H1 (cell line): Measurements from ENCODE around the gene IL1R1. TPM values are rescaled to one million over a fixed set of nuclear protein-coding genes. Genes with fewer than 3 reads are reported as not detected.

ENCODE experiments used
- CTCF ChIA-PET: fragments of 300-600 bp; sonication (Branson Sonifier 250); formaldehyde crosslinking; loops from one replicate; lab custom pipeline; 2021; ENCODE audit not compliant: partially characterized antibody; lab: Charles Lee
- POLR2A ChIA-PET: fragments of 300-600 bp; sonication (Branson Sonifier 250); formaldehyde crosslinking; loops from one replicate; lab custom pipeline; 2021; ENCODE audit warnings: inconsistent platforms; ENCODE audit not compliant: partially characterized antibody; lab: Charles Lee
- DNase-seq, 2 experiments: peaks; one replicate each; pipeline versions ENCODE4 v3.0.0 to v3.0.0-alpha.2; 2010 to 2022; ENCODE audit warnings: low spot score in 2 of 2, low read depth in 1 of 2, mixed read lengths in 1 of 2
- FAIRE-seq: peaks from 2 replicates; lab custom pipeline; 2011; peaks lifted over from hg19 to GRCh38; lab: Jason Lieb, UNC
- H2AFZ ChIP-seq: 2 replicates; pipeline ENCODE4 v1.8.1; 2012; ENCODE audit warnings: low read length, inconsistent platforms
- H2AK5ac ChIP-seq: 2 replicates; pipeline ENCODE4 v1.6.1; 2013; ENCODE audit warnings: low read depth, low read length
- H2BK120ac ChIP-seq: replicated peaks from 2 replicates; pipeline ENCODE3; 2013; ENCODE audit warnings: low read depth, low read length, inconsistent platforms
- H2BK12ac ChIP-seq: 2 replicates; pipeline ENCODE4 v1.6.1; 2013; ENCODE audit warnings: low read depth, low read length
- H2BK15ac ChIP-seq: 2 replicates; pipeline ENCODE4 v1.6.1; 2013; ENCODE audit warnings: low read length
- H2BK20ac ChIP-seq: 2 replicates; pipeline ENCODE4 v1.6.1; 2013; ENCODE audit warnings: low read length
- H2BK5ac ChIP-seq: 2 replicates; pipeline ENCODE4 v1.6.1; 2013; ENCODE audit warnings: low read depth, low read length
- H3K14ac ChIP-seq: 2 replicates; pipeline ENCODE4 v1.6.1; 2013; ENCODE audit warnings: inconsistent platforms; ENCODE audit not compliant: insufficient read length
- H3K18ac ChIP-seq: 2 replicates; pipeline ENCODE4 v1.6.1; 2013; ENCODE audit warnings: low read length; ENCODE audit errors: extremely low read depth
- H3K23ac ChIP-seq: 2 replicates; pipeline ENCODE4 v1.6.1; 2013; ENCODE audit warnings: inconsistent platforms; ENCODE audit not compliant: insufficient read length
- H3K23me2 ChIP-seq: 2 replicates; pipeline ENCODE4 v1.6.1; 2013; ENCODE audit warnings: low read depth, low read length
- H3K27ac ChIP-seq: 2 replicates; pipeline ENCODE4 v1.6.1; 2011; ENCODE audit warnings: low read depth, low read length, inconsistent platforms
- H3K27me3 ChIP-seq, 4 experiments: replicated peaks in 1 of 4; 1 replicate in 1 of 4; 2 replicates in 3 of 4; pipeline versions ENCODE4 v1.6.1 to v1.8.1; 2011 to 2013; ENCODE audit warnings: low read length in 3 of 4, mild to moderate bottlenecking in 3 of 4, inconsistent platforms in 2 of 4, mixed read lengths in 2 of 4, moderate library complexity in 1 of 4; ENCODE audit not compliant: control insufficient read depth in 3 of 4, insufficient read depth in 3 of 4; ENCODE audit errors: extremely low read depth in 1 of 4
- H3K36me3 ChIP-seq, 4 experiments: 2 replicates each; pipeline versions ENCODE4 v1.6.1 to v1.8.1; 2011 to 2013; ENCODE audit warnings: mild to moderate bottlenecking in 4 of 4, low read length in 3 of 4, moderate library complexity in 2 of 4, control low read depth in 1 of 4, inconsistent platforms in 1 of 4; ENCODE audit not compliant: insufficient read depth in 4 of 4, control insufficient read depth in 2 of 4
- H3K4ac ChIP-seq: replicated peaks from 2 replicates; pipeline ENCODE3; 2013; ENCODE audit warnings: low read length, low read depth, mixed read lengths, inconsistent platforms; ENCODE audit not compliant: insufficient read length
- H3K4me1 ChIP-seq, 4 experiments: replicated peaks in 1 of 4; 1 replicate in 1 of 4; 2 replicates in 3 of 4; pipeline versions ENCODE4 v1.6.1 to v1.8.1; 2011 to 2013; ENCODE audit warnings: low read length in 3 of 4, inconsistent platforms in 2 of 4, mixed read lengths in 1 of 4; ENCODE audit not compliant: insufficient read depth in 4 of 4, control insufficient read depth in 3 of 4
- H3K4me2 ChIP-seq, 2 experiments: 2 replicates each; pipeline versions ENCODE4 v1.6.1 to v1.8.1; 2011 to 2013; ENCODE audit warnings: low read depth in 2 of 2, low read length in 2 of 2, control low read depth in 1 of 2, inconsistent platforms in 1 of 2, mild to moderate bottlenecking in 1 of 2; ENCODE audit not compliant: insufficient read depth in 1 of 2
- H3K4me3 ChIP-seq, 4 experiments: fragments of 200-600, 300-600 bp in 1 of 4; sonication (generic), shearing (Covaris generic), sonication (Bioruptor Twin) in 1 of 4; 2 replicates each; pipeline versions ENCODE4 v1.5.1 to v1.8.1; 2011 to 2016; ENCODE audit warnings: low read length in 4 of 4, low read depth in 3 of 4, control low read depth in 2 of 4, inconsistent platforms in 2 of 4, mild to moderate bottlenecking in 2 of 4, mixed read lengths in 1 of 4, moderate library complexity in 1 of 4; ENCODE audit not compliant: insufficient read depth in 2 of 4; ENCODE audit errors: extremely low read depth in 1 of 4
- H3K56ac ChIP-seq: replicated peaks from 2 replicates; pipeline ENCODE3; 2013; ENCODE audit warnings: low read depth, mild to moderate bottlenecking, mixed read lengths, low read length, inconsistent platforms; ENCODE audit not compliant: insufficient read length
- H3K79me1 ChIP-seq: 2 replicates; pipeline ENCODE4 v1.6.1; 2013; ENCODE audit warnings: low read depth, low read length, control low read depth
- H3K79me2 ChIP-seq, 2 experiments: 2 replicates each; pipeline versions ENCODE4 v1.6.1 to v1.8.1; 2012 to 2013; ENCODE audit warnings: low read length in 2 of 2, mild to moderate bottlenecking in 2 of 2, inconsistent platforms in 1 of 2; ENCODE audit not compliant: insufficient read depth in 2 of 2, control insufficient read depth in 1 of 2
- H3K9ac ChIP-seq, 4 experiments: replicated peaks in 1 of 4; 1 replicate in 1 of 4; 2 replicates in 3 of 4; pipeline versions ENCODE4 v1.6.1 to v1.8.1; 2011 to 2013; ENCODE audit warnings: low read depth in 3 of 4, low read length in 3 of 4, control low read depth in 2 of 4, mild to moderate bottlenecking in 2 of 4, moderate library complexity in 2 of 4, inconsistent platforms in 1 of 4; ENCODE audit errors: extremely low read depth in 1 of 4
- H3K9me3 ChIP-seq, 2 experiments: 2 replicates each; pipeline versions ENCODE4 v1.6.1 to v1.8.1; 2012 to 2013; ENCODE audit warnings: mild to moderate bottlenecking in 2 of 2, moderate library complexity in 2 of 2, control low read depth in 1 of 2, inconsistent platforms in 1 of 2, low read depth in 1 of 2, low read length in 1 of 2, mixed read lengths in 1 of 2; ENCODE audit not compliant: insufficient read depth in 2 of 2
- H4K20me1 ChIP-seq, 2 experiments: replicated peaks in 1 of 2; 2 replicates each; pipeline versions ENCODE3 to v1.8.1; 2011 to 2013; ENCODE audit warnings: inconsistent platforms in 2 of 2, low read length in 2 of 2, mild to moderate bottlenecking in 1 of 2; ENCODE audit not compliant: insufficient read depth in 2 of 2, control insufficient read depth in 1 of 2
- H4K5ac ChIP-seq: 2 replicates; pipeline ENCODE4 v1.6.1; 2013; ENCODE audit warnings: low read length, low read depth, mixed read lengths, inconsistent platforms; ENCODE audit not compliant: insufficient read length
- H4K8ac ChIP-seq: 2 replicates; pipeline ENCODE4 v1.8.0; 2013; ENCODE audit warnings: mild to moderate bottlenecking, moderate library complexity, low read length, inconsistent platforms; ENCODE audit not compliant: insufficient read depth; ENCODE audit errors: extremely low read depth
- H4K91ac ChIP-seq: replicated peaks from 2 replicates; pipeline ENCODE3; 2013; ENCODE audit warnings: low read length, mixed read lengths, inconsistent platforms; ENCODE audit not compliant: insufficient read length
- CBX8 ChIP-seq: fragments of 300-800, 300-1000 bp; sonication (generic); IDR thresholded peaks from 2 replicates; pipeline ENCODE4 v1.7.1; 2016; ENCODE audit warnings: low read depth, low read length, borderline replicate concordance
- SP4 ChIP-seq: IDR thresholded peaks from 2 replicates; pipeline ENCODE4 v1.6.1; 2012; ENCODE audit warnings: low read length, inconsistent platforms
- WGBS, 2 experiments: shearing (Covaris generic) in 1 of 2; methylation state at CpG; one replicate each; pipeline versions ENCODE4 v1.1.6 to v1.1.7; 2013 to 2015; ENCODE audit warnings: low lambda C conversion rate in 2 of 2, mixed read lengths in 2 of 2, inconsistent platforms in 1 of 2, low coverage in 1 of 2, missing lambda C conversion rate in 1 of 2; ENCODE audit not compliant: insufficient replicate concordance in 2 of 2, insufficient coverage in 1 of 2, insufficient read length in 1 of 2; ENCODE audit errors: extremely low coverage in 1 of 2, missing lambda C conversion rate in 1 of 2; 5-methylcytosine and 5-hydroxymethylcytosine counted together
- polyA plus RNA-seq, 7 experiments: library from polyadenylated mRNA; depleted of rRNA in 3 of 7; stranded (reverse) in 5 of 7; unstranded in 2 of 7; fragments of >200 nt in 5 of 7; fragments of 200-250 nt in 2 of 7; gene quantifications; 1 replicate in 5 of 7; 2 replicates in 1 of 7; 4 replicates in 1 of 7; pipeline versions ENCODE4 v1.2.1 to v1.2.3, GENCODE V29; 2011 to 2013; ENCODE audit warnings: missing spikeins in 2 of 7, mixed read lengths in 2 of 7
- total RNA-seq: library from RNA; stranded (reverse); fragmentation: NEBNext Ultra II Directional; extraction: Animal tissue kit (Norgen Biotek cat#: 25700); gene quantifications from 2 replicates; pipeline ENCODE4 v1.2.1, GENCODE V29; 2021

The IL1R1 gene
- total and polyA plus RNA-seq, 2 of the 8 experiments (the other 6 are each of a cell fraction or from before 2014, with no cell fraction given): 0.34 to 0.47 TPM

DNA sequence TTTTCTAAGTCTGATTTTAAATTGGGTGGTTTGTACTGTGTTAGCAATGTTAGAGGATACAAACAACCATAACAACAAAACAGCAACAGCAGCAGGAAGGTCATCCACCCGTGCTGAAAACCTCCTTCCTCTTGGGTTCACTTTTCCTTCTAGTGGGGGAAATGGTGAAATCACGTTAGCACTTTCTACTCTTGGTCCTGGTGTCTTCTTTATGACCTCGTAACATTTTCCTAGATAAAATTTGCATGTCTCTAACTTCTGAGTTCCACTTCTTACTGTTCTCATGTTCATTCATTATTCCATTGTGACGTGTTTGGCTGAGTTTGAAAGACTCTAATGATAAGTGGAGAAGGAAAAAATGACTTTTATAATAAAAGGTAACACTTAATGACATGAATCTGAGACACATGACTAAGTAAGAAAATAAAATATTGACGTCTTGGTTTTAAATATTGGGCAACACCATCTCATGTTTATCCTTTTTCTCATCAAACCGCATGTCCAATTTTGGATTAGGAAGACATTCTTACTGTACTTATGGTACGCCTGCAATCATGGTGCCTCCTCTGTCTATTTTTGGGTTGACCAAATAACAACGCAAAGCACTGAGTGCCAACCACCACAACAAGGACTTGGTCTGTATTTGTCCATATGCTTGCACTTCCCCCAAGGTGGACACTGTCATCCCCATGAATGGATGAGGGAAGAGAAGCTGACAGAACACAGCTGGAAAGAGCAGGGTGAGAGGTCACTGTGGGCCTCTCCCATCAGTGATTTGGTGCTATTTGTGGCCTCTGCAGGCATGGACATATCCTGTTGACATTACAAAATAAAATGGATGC is 25.7 kb upstream of the IL1R1 start:
- Histone ChIP-seq H2BK5ac (no peak overlapping the region), H2AK5ac (no peak overlapping the region), H2BK15ac (no peak overlapping the region), H3K79me1 (no peaks in the 10 kb centered on the region), H2BK20ac (no peak overlapping the region), H3K27me3 (no peaks in the 10 kb centered on the region), H2BK120ac (no peak overlapping the region), H2BK12ac (no peak overlapping the region), H3K9me3 (no peaks in the 10 kb centered on the region), H4K91ac (no peak overlapping the region), H3K56ac (no peak overlapping the region), H3K79me2 (no peaks in the 10 kb centered on the region), H4K20me1 (no peaks in the 10 kb centered on the region), H3K23me2 (peaks cover 2% of the 10 kb centered on the region; the same call in 1 of the 2 replicates), H3K4me2 (no peak overlapping the region), H3K4me1 (peaks cover 0 to 4% (median under 1%) of the 10 kb centered on the region in 4 experiments; a peak in 1 of 7 replicates), H3K4ac (no peak overlapping the region), H4K8ac (no peak overlapping the region), H4K5ac (no peak overlapping the region), H3K9ac (no peak overlapping the region), H3K4me3 (no peak overlapping the region), H3K27ac (no peak overlapping the region), H3K14ac (no peak overlapping the region), H3K18ac (no peak overlapping the region), H3K23ac (no peak overlapping the region), H2AFZ (no peak overlapping the region), H3K36me3 (no peaks in the 10 kb centered on the region)
- WGBS, 2 experiments: 94% methylated on average over 8 of the region's 8 CpGs; no CpG with 5 or more reads in 1 of the 2 experiments
- POLR2A ChIA-PET: no interaction called here
- FAIRE-seq (no peak), DNase-seq (no peak)
- CTCF ChIA-PET: interaction anchor here (1.2 to 1.8 kb wide), 3 partner anchors 50 to 124 kb away, joined by 3 to 6 read pairs (median 3); no protein-coding TSS in a partner anchor
- TF ChIP-seq SP4: no peak
- TF ChIP-seq CBX8: no peak
